Activated CD8-positive, alpha-beta T cell treated with anti-CD3 and anti-CD28 coated beads, Interleukin-2, amount 10 ng/mL, durations not matched to agents 7 days and 5 days (primary cell): Measurements from ENCODE around the gene ASTN2. TPM values are rescaled to one million over a fixed set of nuclear protein-coding genes. Genes with fewer than 3 reads are reported as not detected.

Experiments
- ATAC-seq: fragments of 150-1000 bp; cut with Tn5 transposase; one replicate; pipeline ENCODE4 v1.10.0; 2021; ENCODE audit warnings: moderate library complexity
- CTCF ChIA-PET: fragments of 350-600 bp; sonication (Branson Sonifier 250); formaldehyde crosslinking; loops from one replicate; lab custom pipeline; 2021; ENCODE audit warnings: antibody characterized with exemption; lab: Charles Lee
- POLR2A ChIA-PET: fragments of 350-600 bp; sonication (Branson Sonifier 250); formaldehyde crosslinking; loops from one replicate; lab custom pipeline; 2021; ENCODE audit warnings: antibody characterized with exemption; lab: Charles Lee
- DNase-seq: peaks from one replicate; pipeline ENCODE4 v3.0.0-alpha.2; 2020
- H3K27ac Mint-ChIP-seq: one replicate; pipeline ENCODE4 v1.8.0; 2021; ENCODE audit warnings: mild to moderate bottlenecking, mixed read lengths
- H3K27me3 Mint-ChIP-seq: one replicate; pipeline ENCODE4 v1.8.0; 2021; ENCODE audit warnings: low read depth, mixed read lengths
- H3K36me3 Mint-ChIP-seq: one replicate; pipeline ENCODE4 v1.8.0; 2021; ENCODE audit warnings: low read depth, mixed read lengths
- H3K4me1 Mint-ChIP-seq: one replicate; pipeline ENCODE4 v1.8.0; 2021; ENCODE audit warnings: low read depth, mixed read lengths
- H3K4me3 Mint-ChIP-seq: one replicate; pipeline ENCODE4 v1.8.0; 2021; ENCODE audit warnings: mild to moderate bottlenecking, mixed read lengths
- H3K9me3 Mint-ChIP-seq: one replicate; pipeline ENCODE4 v1.8.0; 2022; ENCODE audit warnings: mixed read lengths; ENCODE audit not compliant: insufficient read depth
- total RNA-seq, 2 experiments: library from RNA; stranded (reverse); gene quantifications; one replicate each; pipeline ENCODE4 v1.2.3, GENCODE V29; 2021

ASTN2 gene
- total RNA-seq, 2 experiments from 2014 or later: 4.7 to 4.9 TPM

GRCh38 chr9:117290856-117291622 is 123.8 kb downstream of the ASTN2 start:
- H3K27me3 Mint-ChIP-seq: no peaks in the 10 kb centered on the region
- POLR2A ChIA-PET: no interaction called here
- H3K27ac Mint-ChIP-seq: no peak overlapping the region
- no peaks in the 10 kb centered on the region for H3K9me3 Mint-ChIP-seq
- no peak for DNase-seq
- no peak overlapping the region for H3K4me3 Mint-ChIP-seq
- ATAC-seq: no peak
- no peaks in the 10 kb centered on the region for H3K4me1 Mint-ChIP-seq
- H3K36me3 Mint-ChIP-seq: no peaks in the 10 kb centered on the region
- CTCF ChIA-PET: interaction anchor here (0.7 kb wide), 1 partner anchor 39 kb away, joined by 3 read pairs; no protein-coding TSS in a partner anchor

GRCh38 chr9:117290306-117290840 is 124.5 kb downstream of the ASTN2 start:
- H3K36me3 Mint-ChIP-seq: no peaks in the 10 kb centered on the region
- ATAC-seq (no peak), DNase-seq (no peak)
- H3K9me3 Mint-ChIP-seq: no peaks in the 10 kb centered on the region
- H3K27ac Mint-ChIP-seq: no peak overlapping the region
- POLR2A ChIA-PET: no interaction called here
- CTCF ChIA-PET: interaction anchor here (0.7 kb wide), 1 partner anchor 39 kb away, joined by 3 read pairs; no protein-coding TSS in a partner anchor
- H3K27me3 Mint-ChIP-seq: no peaks in the 10 kb centered on the region
- no peak overlapping the region for H3K4me3 Mint-ChIP-seq
- H3K4me1 Mint-ChIP-seq: no peaks in the 10 kb centered on the region

- ChIA-PET POLR2A (interaction anchor here (0.6 kb wide), 1 partner anchor 199 kb away, joined by 3 read pairs; no protein-coding TSS in a partner anchor), CTCF (no interaction called here)
- Mint-ChIP-seq H3K9me3 (no peaks in the 10 kb centered on the region), H3K4me1 (no peaks in the 10 kb centered on the region), H3K27me3 (no peaks in the 10 kb centered on the region), H3K27ac (no peak overlapping the region), H3K4me3 (no peak overlapping the region), H3K36me3 (no peaks in the 10 kb centered on the region)
- ATAC-seq (no peak), DNase-seq (no peak)
Measured at GRCh38 chr9:117286245-117286644, 128.6 kb downstream of the ASTN2 start.

- Mint-ChIP-seq H3K27me3 (no peaks in the 10 kb centered on the region), H3K4me1 (no peaks in the 10 kb centered on the region), H3K4me3 (no peak overlapping the region), H3K27ac (no peak overlapping the region), H3K9me3 (no peaks in the 10 kb centered on the region), H3K36me3 (no peaks in the 10 kb centered on the region)
- DNase-seq: no peak
- ChIA-PET POLR2A (no interaction called here), CTCF (no interaction called here)
- no peak for ATAC-seq
Measured at GRCh38 chr9:117284414-117284813, 130.4 kb downstream of the ASTN2 start.

- ATAC-seq: no peak
- no peak for DNase-seq
- Mint-ChIP-seq H3K27me3 (no peaks in the 10 kb centered on the region), H3K36me3 (no peaks in the 10 kb centered on the region), H3K27ac (no peak overlapping the region), H3K4me1 (no peaks in the 10 kb centered on the region), H3K9me3 (no peaks in the 10 kb centered on the region), H3K4me3 (no peak overlapping the region)
- ChIA-PET CTCF (interaction anchor here (0.6 kb wide), 1 partner anchor 120 kb away, joined by 3 read pairs; no protein-coding TSS in a partner anchor), POLR2A (no interaction called here)
Measured at GRCh38 chr9:117282541-117282940, 132.3 kb downstream of the ASTN2 start.

- ATAC-seq: no peak
- ChIA-PET POLR2A (no interaction called here), CTCF (no interaction called here)
Measured at GRCh38 chr9:117278471-117279035, 136.3 kb downstream of the ASTN2 start.

GRCh38 chr9:117278020-117278419 is 136.8 kb downstream of the ASTN2 start:
- DNase-seq (no peak), ATAC-seq (no peak)
- Mint-ChIP-seq H3K27ac (no peak overlapping the region), H3K27me3 (no peaks in the 10 kb centered on the region), H3K4me3 (no peak overlapping the region), H3K4me1 (no peaks in the 10 kb centered on the region), H3K36me3 (no peaks in the 10 kb centered on the region), H3K9me3 (no peaks in the 10 kb centered on the region)
- ChIA-PET CTCF (no interaction called here), POLR2A (no interaction called here)

More at GRCh38 chr9:117278471-117279035, 136.3 kb downstream of the ASTN2 start:
- no peak overlapping the region for H3K4me3 Mint-ChIP-seq
- H3K27me3 Mint-ChIP-seq: no peaks in the 10 kb centered on the region
- H3K27ac Mint-ChIP-seq: no peak overlapping the region
- H3K4me1 Mint-ChIP-seq: no peaks in the 10 kb centered on the region
- DNase-seq: no peak
- H3K9me3 Mint-ChIP-seq: no peaks in the 10 kb centered on the region
- no peaks in the 10 kb centered on the region for H3K36me3 Mint-ChIP-seq

GRCh38 chr9:117276444-117276843 is 138.4 kb downstream of the ASTN2 start:
- no peaks in the 10 kb centered on the region for H3K27me3 Mint-ChIP-seq
- H3K27ac Mint-ChIP-seq: no peak overlapping the region
- POLR2A ChIA-PET: no interaction called here
- CTCF ChIA-PET: no interaction called here
- H3K9me3 Mint-ChIP-seq: no peaks in the 10 kb centered on the region
- no peaks in the 10 kb centered on the region for H3K36me3 Mint-ChIP-seq
- no peak overlapping the region for H3K4me3 Mint-ChIP-seq
- H3K4me1 Mint-ChIP-seq: no peaks in the 10 kb centered on the region
- no peak for ATAC-seq
- DNase-seq: no peak

- Mint-ChIP-seq H3K36me3 (no peaks in the 10 kb centered on the region), H3K27me3 (no peaks in the 10 kb centered on the region), H3K9me3 (peaks cover 3% of the 10 kb centered on the region), H3K4me1 (no peaks in the 10 kb centered on the region), H3K4me3 (no peak overlapping the region), H3K27ac (no peak overlapping the region)
- ChIA-PET CTCF (no interaction called here), POLR2A (no interaction called here)
- DNase-seq (no peak), ATAC-seq (no peak)
Measured at GRCh38 chr9:117273612-117274011, 141.2 kb downstream of the ASTN2 start.

- ATAC-seq: no peak
- Mint-ChIP-seq H3K4me1 (no peaks in the 10 kb centered on the region), H3K9me3 (peaks cover 3% of the 10 kb centered on the region), H3K36me3 (no peaks in the 10 kb centered on the region), H3K4me3 (no peak overlapping the region), H3K27me3 (no peaks in the 10 kb centered on the region), H3K27ac (no peak overlapping the region)
- no peak for DNase-seq
- ChIA-PET POLR2A (no interaction called here), CTCF (no interaction called here)
Measured at GRCh38 chr9:117268847-117269446, 145.9 kb downstream of the ASTN2 start.

GRCh38 chr9:117266855-117267497 is 147.9 kb downstream of the ASTN2 start:
- Mint-ChIP-seq H3K27ac (no peak overlapping the region), H3K27me3 (no peaks in the 10 kb centered on the region), H3K4me1 (no peaks in the 10 kb centered on the region), H3K4me3 (no peak overlapping the region), H3K36me3 (no peaks in the 10 kb centered on the region), H3K9me3 (peaks cover 3% of the 10 kb centered on the region)
- ChIA-PET POLR2A (no interaction called here), CTCF (no interaction called here)
- DNase-seq: no peak
- ATAC-seq: no peak
